ENCODE results near the gene SEL1L. TPM values are rescaled to one million over a fixed set of nuclear protein-coding genes. Genes with fewer than 3 reads are reported as not detected.

Gene SEL1L
- polyA plus RNA-seq, 1 experiment, result 40.7 TPM

DNA sequence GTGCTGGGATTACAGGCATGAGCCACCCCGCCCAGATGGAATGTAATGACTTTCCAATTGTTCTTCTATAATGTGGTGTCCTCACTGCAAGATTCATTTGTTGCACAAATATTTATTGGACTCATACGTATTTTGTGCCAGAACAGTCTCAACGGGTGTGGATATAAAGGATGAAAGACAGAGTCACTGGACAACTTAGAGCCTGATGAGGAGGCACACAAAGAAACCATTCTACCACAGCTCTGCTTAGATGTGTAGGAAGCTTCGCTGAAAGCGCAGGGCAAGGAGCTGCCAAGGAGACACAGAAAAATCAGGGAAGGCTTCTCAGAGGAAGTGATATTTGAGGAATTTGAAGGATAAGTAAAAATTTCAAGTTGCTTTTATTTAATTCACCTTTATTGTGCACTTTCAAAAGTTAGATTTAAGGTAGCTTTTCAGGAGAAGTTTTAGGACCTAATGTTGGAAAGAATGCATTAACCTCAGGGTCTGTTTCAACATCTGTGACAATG, 92.0 kb downstream of the SEL1L start:
- DNase-seq (ENCODE audit: low read depth, low spot score), result no peak
- TF ChIP-seq, protein P1, sequence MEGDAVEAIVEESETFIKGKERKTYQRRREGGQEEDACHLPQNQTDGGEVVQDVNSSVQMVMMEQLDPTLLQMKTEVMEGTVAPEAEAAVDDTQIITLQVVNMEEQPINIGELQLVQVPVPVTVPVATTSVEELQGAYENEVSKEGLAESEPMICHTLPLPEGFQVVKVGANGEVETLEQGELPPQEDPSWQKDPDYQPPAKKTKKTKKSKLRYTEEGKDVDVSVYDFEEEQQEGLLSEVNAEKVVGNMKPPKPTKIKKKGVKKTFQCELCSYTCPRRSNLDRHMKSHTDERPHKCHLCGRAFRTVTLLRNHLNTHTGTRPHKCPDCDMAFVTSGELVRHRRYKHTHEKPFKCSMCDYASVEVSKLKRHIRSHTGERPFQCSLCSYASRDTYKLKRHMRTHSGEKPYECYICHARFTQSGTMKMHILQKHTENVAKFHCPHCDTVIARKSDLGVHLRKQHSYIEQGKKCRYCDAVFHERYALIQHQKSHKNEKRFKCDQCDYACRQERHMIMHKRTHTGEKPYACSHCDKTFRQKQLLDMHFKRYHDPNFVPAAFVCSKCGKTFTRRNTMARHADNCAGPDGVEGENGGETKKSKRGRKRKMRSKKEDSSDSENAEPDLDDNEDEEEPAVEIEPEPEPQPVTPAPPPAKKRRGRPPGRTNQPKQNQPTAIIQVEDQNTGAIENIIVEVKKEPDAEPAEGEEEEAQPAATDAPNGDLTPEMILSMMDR (IDR thresholded peaks at IDR 0.05; ENCODE audit: low read depth, low read length), result no peak
- Histone ChIP-seq H3K4me3 (ENCODE audit: low read depth, low read length) (no peak overlapping the region), H3K9me3 (ENCODE audit: control insufficient read depth, insufficient read depth, low read length) (no peaks in the 10 kb centered on the region; the same call in 1 of the 2 replicates), H3K27me3 (ENCODE audit: control insufficient read depth, insufficient read depth, low read length) (peaks cover 23% of the 10 kb centered on the region), H3K27ac (ENCODE audit: low read depth, low read length) (no peak overlapping the region)
- CTCF ChIA-PET, result no interaction called here
- POLR2A ChIA-PET, result no interaction called here

GRCh38 chr14:81440041-81440440, 93.6 kb downstream of the SEL1L start:
- POLR2A ChIA-PET, result no interaction called here
- DNase-seq (ENCODE audit: low read depth, low spot score), result no peak
- Histone ChIP-seq H3K4me3 (ENCODE audit: low read depth, low read length) (no peak overlapping the region), H3K27me3 (ENCODE audit: control insufficient read depth, insufficient read depth, low read length) (peaks cover 34% of the 10 kb centered on the region), H3K27ac (ENCODE audit: low read depth, low read length) (no peak overlapping the region), H3K9me3 (ENCODE audit: control insufficient read depth, insufficient read depth, low read length) (no peaks in the 10 kb centered on the region; the same call in 1 of the 2 replicates)
- CTCF ChIA-PET, result interaction anchor here (1.2 to 2.1 kb wide), 2 partner anchors 12 to 25 kb away, joined by 5 to 10 read pairs; no protein-coding TSS in a partner anchor
- TF ChIP-seq, protein P1 (IDR thresholded peaks at IDR 0.05; ENCODE audit: low read depth, low read length), result no peak

- TF ChIP-seq, protein P1 (IDR thresholded peaks at IDR 0.05; ENCODE audit: low read depth, low read length), result no peak
- ChIA-PET POLR2A (no interaction called here), CTCF (interaction anchor here (0.6 kb wide), 1 partner anchor 507 kb away, joined by 3 read pairs; no protein-coding TSS in a partner anchor)
- Histone ChIP-seq H3K27me3 (ENCODE audit: control insufficient read depth, insufficient read depth, low read length) (peaks cover 54% of the 10 kb centered on the region), H3K4me3 (ENCODE audit: low read depth, low read length) (no peak overlapping the region), H3K9me3 (ENCODE audit: control insufficient read depth, insufficient read depth, low read length) (no peaks in the 10 kb centered on the region; the same call in 1 of the 2 replicates), H3K27ac (ENCODE audit: low read depth, low read length) (no peak overlapping the region)
- no peak for DNase-seq (ENCODE audit: low read depth, low spot score)
These were observed 96.4 kb downstream of the SEL1L start for GRCh38 chr14:81437244-81437643.

- ChIA-PET CTCF (interaction anchor here (0.7 to 1.9 kb wide), 3 partner anchors 16 to 28 kb away, joined by 3 to 6 read pairs (median 4); no protein-coding TSS in a partner anchor), POLR2A (interaction anchor here (2.4 kb wide), 1 partner anchor 216 kb away, joined by 5 read pairs; the partner anchor contains the start of gene GTF2A1)
- no peaks in the 10 kb centered on the region; the same call in 1 of the 2 replicates for H3K9me3 ChIP-seq (ENCODE audit: control insufficient read depth, insufficient read depth, low read length)
- peaks cover 54% of the 10 kb centered on the region for H3K27me3 ChIP-seq (ENCODE audit: control insufficient read depth, insufficient read depth, low read length)
- DNase-seq (ENCODE audit: low read depth, low spot score), result no peak
- peak overlapping the region; percentile 56 for H3K4me3 ChIP-seq (ENCODE audit: low read depth, low read length)
- TF ChIP-seq, protein P1 (IDR thresholded peaks at IDR 0.05; ENCODE audit: low read depth, low read length), result no peak
- H3K27ac ChIP-seq (ENCODE audit: low read depth, low read length), result no peak overlapping the region
These were observed 97.1 kb downstream of the SEL1L start for GRCh38 chr14:81436296-81437138.

Data from AG04450 (cell line).